ENCODE results near the gene DUSP22.

Gene DUSP22

GRCh38 chr6:334536-335510 is 42.5 kb downstream of the DUSP22 start:
- peaks cover 78% of the 10 kb centered on the region for H3K4me1 ChIP-seq
- no peaks in the 10 kb centered on the region for H3K9me3 ChIP-seq

GRCh38 chr6:335572-335971 is 43.3 kb downstream of the DUSP22 start:
- Histone ChIP-seq H3K9me3 (no peaks in the 10 kb centered on the region), H4K20me1 (no peaks in the 10 kb centered on the region), H3K9ac (no peak overlapping the region), H3K27me3 (no peaks in the 10 kb centered on the region), H3K36me3 (peaks cover 1% of the 10 kb centered on the region), H3K27ac (no peak overlapping the region), H3K4me3 (no peak overlapping the region), H3K4me1 (peaks cover 79% of the 10 kb centered on the region), H3K4me2 (peak overlapping the region; percentile 87)
- no peak for TF ChIP-seq Cebpa-rat (IDR thresholded peaks at IDR 0.05)

More at GRCh38 chr6:334536-335510, 42.5 kb downstream of the DUSP22 start:
- Histone ChIP-seq H3K36me3 (no peaks in the 10 kb centered on the region), H3K4me3 (no peak overlapping the region), H3K27ac (no peak overlapping the region), H3K9ac (no peak overlapping the region), H3K4me2 (no peak overlapping the region), H4K20me1 (no peaks in the 10 kb centered on the region), H3K27me3 (no peaks in the 10 kb centered on the region)
- no peak for TF ChIP-seq Cebpa-rat (IDR thresholded peaks at IDR 0.05)

- peaks cover 82% of the 10 kb centered on the region for H3K4me1 ChIP-seq
- peaks cover 10% of the 10 kb centered on the region for H3K36me3 ChIP-seq
- peak overlapping the region; percentile 87 for H3K4me2 ChIP-seq
Measured at GRCh38 chr6:336159-337114, 44.1 kb downstream of the DUSP22 start.

GRCh38 chr6:337805-338368 is 45.6 kb downstream of the DUSP22 start:
- peaks cover 72% of the 10 kb centered on the region for H3K4me1 ChIP-seq
- no peak overlapping the region for H3K27ac ChIP-seq
- H3K4me3 ChIP-seq = no peak overlapping the region
- no peaks in the 10 kb centered on the region; the same call in 1 of the 2 replicates for H4K20me1 ChIP-seq
- peaks cover 24% of the 10 kb centered on the region for H3K36me3 ChIP-seq
- no peaks in the 10 kb centered on the region for H3K9me3 ChIP-seq
- TF ChIP-seq Cebpa-rat (IDR thresholded peaks at IDR 0.05) = no peak
- no peaks in the 10 kb centered on the region for H3K27me3 ChIP-seq
- H3K4me2 ChIP-seq = peak overlapping the region; percentile 87
- H3K9ac ChIP-seq = no peak overlapping the region

More at GRCh38 chr6:336159-337114, 44.1 kb downstream of the DUSP22 start:
- Histone ChIP-seq H3K9me3 (no peaks in the 10 kb centered on the region), H3K9ac (peak overlapping the region; percentile 40; the same call in 1 of the 2 replicates), H3K4me3 (peak overlapping the region; percentile 6; the same call in 1 of the 2 replicates), H3K27me3 (no peaks in the 10 kb centered on the region), H4K20me1 (no peaks in the 10 kb centered on the region; the same call in 1 of the 2 replicates), H3K27ac (peak overlapping the region; percentile 61)
- TF ChIP-seq Cebpa-rat (IDR thresholded peaks at IDR 0.05) = no peak

- H3K36me3 ChIP-seq = peaks cover 24% of the 10 kb centered on the region
- peaks cover 67% of the 10 kb centered on the region for H3K4me1 ChIP-seq
- H4K20me1 ChIP-seq = no peaks in the 10 kb centered on the region; the same call in 1 of the 2 replicates
- H3K27ac ChIP-seq = no peak overlapping the region
- no peak overlapping the region for H3K4me2 ChIP-seq
- H3K9ac ChIP-seq = no peak overlapping the region
- no peak overlapping the region for H3K4me3 ChIP-seq
- no peak for TF ChIP-seq Cebpa-rat (IDR thresholded peaks at IDR 0.05)
- H3K27me3 ChIP-seq = no peaks in the 10 kb centered on the region
- no peaks in the 10 kb centered on the region for H3K9me3 ChIP-seq
Measured at GRCh38 chr6:338815-339262, 46.6 kb downstream of the DUSP22 start.

GRCh38 chr6:339480-339879 is 47.2 kb downstream of the DUSP22 start:
- no peaks in the 10 kb centered on the region for H3K9me3 ChIP-seq
- H3K27ac ChIP-seq = no peak overlapping the region
- no peak for TF ChIP-seq Cebpa-rat (IDR thresholded peaks at IDR 0.05)
- H3K4me3 ChIP-seq = no peak overlapping the region
- H3K9ac ChIP-seq = no peak overlapping the region
- H3K4me1 ChIP-seq = peaks cover 67% of the 10 kb centered on the region
- no peaks in the 10 kb centered on the region for H3K27me3 ChIP-seq
- peaks cover 24% of the 10 kb centered on the region for H3K36me3 ChIP-seq
- H3K4me2 ChIP-seq = peak overlapping the region; percentile 20
- no peaks in the 10 kb centered on the region; the same call in 1 of the 2 replicates for H4K20me1 ChIP-seq

GRCh38 chr6:340186-340955 is 48.1 kb downstream of the DUSP22 start:
- peak overlapping the region; percentile 20 for H3K4me2 ChIP-seq
- no peak overlapping the region for H3K9ac ChIP-seq
- no peaks in the 10 kb centered on the region for H3K27me3 ChIP-seq
- no peaks in the 10 kb centered on the region; the same call in 1 of the 2 replicates for H4K20me1 ChIP-seq
- H3K4me3 ChIP-seq = no peak overlapping the region
- H3K9me3 ChIP-seq = no peaks in the 10 kb centered on the region
- H3K27ac ChIP-seq = 0 out of 2 replicates have a peak overlapping the region, but pooled peaks have one; percentile 1
- no peak for TF ChIP-seq Cebpa-rat (IDR thresholded peaks at IDR 0.05)
- H3K4me1 ChIP-seq = peaks cover 62% of the 10 kb centered on the region
- peaks cover 24% of the 10 kb centered on the region for H3K36me3 ChIP-seq

GRCh38 chr6:340991-341827 is 48.9 kb downstream of the DUSP22 start:
- no peak for TF ChIP-seq Cebpa-rat (IDR thresholded peaks at IDR 0.05)
- H4K20me1 ChIP-seq = no peaks in the 10 kb centered on the region; the same call in 1 of the 2 replicates
- peak overlapping the region; percentile 20 for H3K4me2 ChIP-seq
- no peaks in the 10 kb centered on the region for H3K9me3 ChIP-seq
- H3K36me3 ChIP-seq = peaks cover 28% of the 10 kb centered on the region
- H3K9ac ChIP-seq = no peak overlapping the region
- 0 out of 2 replicates have a peak overlapping the region, but pooled peaks have one; percentile 1 for H3K27ac ChIP-seq
- peaks cover 54% of the 10 kb centered on the region for H3K4me1 ChIP-seq
- H3K27me3 ChIP-seq = no peaks in the 10 kb centered on the region
- no peak overlapping the region for H3K4me3 ChIP-seq

All from BLaER1 (cell line).